HG03575 (cell line): ENCODE data around the gene LRP1B.
"Not testable (repeated sequence)": the region's sequence is repeated elsewhere in the genome, so short reads cannot be mapped to it uniquely, and the experiment has no call there.

Experiments
- ATAC-seq: cut with Tn5 transposase; IDR thresholded peaks from one replicate; pipeline ENCODE4 v1.9.1; 2021; ENCODE audit not compliant: unreplicated experiment, insufficient number of reproducible peaks, low FRiP score; ENCODE audit errors: extremely low read depth

Gene LRP1B

DNA sequence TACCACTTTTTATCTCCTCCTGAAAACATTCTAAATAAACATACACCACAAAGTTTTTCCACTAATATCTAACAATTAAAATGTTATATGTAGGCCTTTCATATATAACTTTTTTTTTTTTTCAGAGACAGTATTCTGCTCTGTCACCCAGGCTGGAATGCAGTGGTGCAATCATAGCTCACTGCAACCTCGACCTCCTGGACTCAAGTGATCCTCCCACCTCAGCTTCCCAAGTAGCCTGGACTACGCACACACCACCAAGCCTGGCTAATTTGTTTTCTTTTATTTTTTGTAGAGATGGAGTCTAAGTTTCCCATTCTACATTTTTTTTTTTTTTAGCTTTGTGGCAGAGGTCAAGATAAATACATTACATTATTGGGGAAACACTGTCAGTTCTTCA, 1738.0 kb downstream of the LRP1B start:
- no peak for ATAC-seq

DNA sequence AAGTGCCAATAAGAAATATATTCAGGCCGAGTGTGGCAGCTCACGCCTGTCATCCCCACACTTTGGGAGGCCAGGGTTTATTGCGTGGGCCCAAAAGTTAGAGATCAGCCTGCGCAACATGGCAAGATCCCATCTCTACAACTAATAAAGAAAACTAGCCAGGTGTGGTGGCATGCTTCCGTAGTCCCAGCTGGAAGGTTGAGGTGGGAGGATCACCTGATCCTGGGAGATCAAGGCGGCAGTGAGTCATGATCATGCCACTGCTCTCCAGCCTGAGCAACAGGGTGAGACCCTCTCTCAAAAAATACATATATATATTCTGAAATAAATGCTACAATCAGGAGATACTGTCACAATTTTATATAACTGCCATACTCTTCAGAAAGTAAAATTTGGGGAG, 1745.9 kb downstream of the LRP1B start:
- ATAC-seq: no peak

DNA sequence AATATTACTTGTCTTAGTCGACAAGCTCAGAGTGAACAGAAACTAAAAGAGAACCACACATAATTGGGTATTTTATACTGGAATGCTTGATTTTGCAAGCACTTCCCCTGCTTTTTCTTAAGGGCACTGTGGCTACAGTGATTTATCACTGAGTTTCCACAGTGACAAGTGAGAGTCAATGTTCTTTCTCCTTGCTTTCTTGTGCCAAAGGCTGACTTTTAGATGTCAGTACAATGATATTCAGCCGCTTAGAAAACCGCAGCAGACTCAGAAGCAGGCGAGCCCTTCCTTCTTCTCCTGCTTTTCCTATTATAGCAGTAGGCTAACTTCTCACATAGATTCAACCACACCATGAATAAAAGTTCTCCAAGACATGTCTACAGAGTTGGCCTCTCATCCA, 1747.0 kb downstream of the LRP1B start:
- no peak for ATAC-seq

DNA sequence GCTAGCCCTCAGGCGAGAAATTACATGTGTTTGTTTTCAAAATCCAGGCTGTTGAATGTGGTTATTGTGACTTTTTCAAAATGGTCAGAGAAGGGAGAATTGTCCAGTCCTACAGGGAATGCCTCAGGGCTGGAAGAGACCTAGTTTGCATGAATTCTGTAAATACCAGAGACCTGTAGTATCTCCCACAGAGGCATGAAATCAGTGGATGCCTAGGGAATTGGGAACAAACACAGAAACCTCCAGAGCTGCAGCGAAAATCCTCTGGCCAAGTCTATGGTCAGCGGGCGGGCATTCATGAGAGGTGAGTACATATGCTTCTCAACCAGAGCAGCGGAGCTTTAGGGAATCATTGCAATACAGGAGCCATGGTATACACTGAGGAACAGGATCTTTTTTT, 1754.1 kb downstream of the LRP1B start:
- ATAC-seq: no peak

DNA sequence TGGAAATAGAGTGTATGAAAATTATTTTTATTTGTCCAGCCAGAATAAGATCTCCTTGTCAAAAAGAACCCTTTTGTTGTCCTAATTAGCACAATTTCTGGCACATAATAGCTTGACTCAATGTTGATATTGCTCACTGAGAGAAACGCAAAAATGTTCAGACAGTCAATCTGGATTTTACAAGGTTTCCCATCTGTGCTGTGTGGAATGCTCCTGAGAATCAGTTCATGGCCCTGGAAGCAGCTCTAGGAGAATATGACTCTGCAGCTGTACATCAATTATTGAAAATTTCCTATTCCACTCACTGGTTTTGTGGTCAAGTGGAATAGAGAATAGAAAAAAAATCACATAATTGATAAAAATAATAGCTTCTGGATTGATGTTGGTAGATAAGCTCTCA, 1767.7 kb downstream of the LRP1B start:
- ATAC-seq: no peak

DNA sequence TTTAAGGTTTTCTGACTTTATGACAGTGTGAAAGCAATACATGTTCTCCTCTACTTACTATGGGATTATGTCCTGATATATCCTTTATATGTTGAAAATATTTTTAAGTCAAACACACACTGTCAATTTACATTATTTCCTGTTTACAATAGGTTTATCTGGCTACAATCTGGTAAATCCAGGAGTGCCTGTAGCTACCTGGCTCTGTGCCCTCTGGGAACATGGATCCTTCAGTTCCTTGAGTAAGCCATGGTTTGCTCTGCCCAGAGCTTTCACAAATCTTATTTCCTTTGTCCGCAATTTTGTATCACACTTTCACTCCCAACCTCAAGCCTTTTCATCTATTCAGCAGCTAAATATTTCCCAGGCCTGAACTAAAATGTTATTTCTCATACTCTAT, 1768.5 kb downstream of the LRP1B start:
- no peak for ATAC-seq

DNA sequence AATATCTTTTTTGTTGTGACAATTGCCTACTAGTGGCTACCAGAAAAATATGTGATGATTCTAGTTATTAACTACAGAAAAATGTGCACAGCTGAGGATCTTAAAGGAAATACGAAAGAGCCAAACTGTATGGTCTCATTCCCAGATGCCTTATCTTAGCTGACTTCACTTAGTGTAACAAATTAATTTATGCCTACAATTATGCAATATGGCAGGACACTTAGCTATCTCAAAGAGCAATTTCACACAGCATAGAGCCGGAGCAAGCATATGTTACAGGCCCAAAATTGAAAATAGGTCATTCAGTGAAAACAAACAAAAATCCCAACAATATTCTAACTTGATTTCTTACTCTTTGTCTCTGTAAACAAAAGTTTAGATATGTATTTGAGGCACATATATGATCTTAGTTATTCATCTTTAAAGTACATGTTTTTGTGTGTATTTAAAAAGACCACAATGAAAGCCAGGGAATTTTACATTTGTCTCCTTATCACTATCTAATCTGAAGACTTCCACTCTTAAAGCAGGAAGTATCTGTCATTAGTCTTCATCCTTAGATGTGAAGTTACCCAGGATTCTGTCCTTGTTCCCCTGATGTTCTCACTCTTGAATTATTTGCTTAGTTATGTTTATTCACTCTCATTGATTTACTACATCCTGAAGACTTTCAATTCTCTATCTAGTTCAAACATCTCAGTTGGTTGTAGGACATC, 1771.6 kb downstream of the LRP1B start:
- ATAC-seq: no peak

DNA sequence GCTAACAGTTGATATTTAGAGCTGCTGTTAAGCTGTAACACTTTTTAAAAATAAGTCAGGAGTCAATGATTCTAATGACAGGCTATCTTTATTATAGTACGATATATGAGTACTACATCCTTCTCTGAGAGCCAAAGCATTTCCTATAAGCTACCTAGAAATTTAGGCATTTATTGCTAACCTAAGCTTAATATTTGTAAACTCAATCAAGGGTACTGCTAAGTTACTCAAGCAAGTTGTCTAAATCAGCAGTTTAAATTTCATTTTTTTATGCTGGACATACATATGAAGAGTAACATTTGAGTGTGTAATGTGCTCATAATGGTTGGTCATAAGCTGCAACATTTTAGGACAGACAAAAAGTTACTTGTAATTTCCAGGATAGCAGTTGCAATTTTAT, 1774.1 kb downstream of the LRP1B start:
- ATAC-seq: no peak

DNA sequence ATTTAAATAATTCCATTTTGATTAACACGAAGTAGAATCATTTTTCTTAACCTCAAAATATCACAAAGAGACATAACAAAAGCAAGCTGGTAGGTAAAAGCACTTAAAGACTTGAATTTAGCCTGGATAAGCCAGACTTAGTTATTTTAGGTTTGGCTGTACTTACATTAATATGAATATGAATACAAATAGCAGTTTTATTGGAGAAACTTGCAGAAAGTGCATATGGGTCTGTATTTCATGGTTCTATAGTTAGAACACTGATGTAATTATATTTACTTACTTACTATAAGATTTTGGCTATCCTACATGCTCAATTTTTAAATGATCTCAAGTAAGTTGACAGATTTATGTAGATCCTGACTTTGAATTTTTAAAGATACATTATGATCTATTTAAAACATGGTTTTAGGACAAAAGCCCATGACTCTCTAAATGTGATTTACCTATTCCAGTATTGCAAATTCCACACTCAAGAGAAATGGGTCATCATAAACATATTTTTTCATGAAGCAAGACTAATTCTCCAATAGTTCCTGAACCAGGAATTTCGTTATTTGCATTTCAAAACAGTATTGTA, 1775.2 kb downstream of the LRP1B start:
- no peak for ATAC-seq

DNA sequence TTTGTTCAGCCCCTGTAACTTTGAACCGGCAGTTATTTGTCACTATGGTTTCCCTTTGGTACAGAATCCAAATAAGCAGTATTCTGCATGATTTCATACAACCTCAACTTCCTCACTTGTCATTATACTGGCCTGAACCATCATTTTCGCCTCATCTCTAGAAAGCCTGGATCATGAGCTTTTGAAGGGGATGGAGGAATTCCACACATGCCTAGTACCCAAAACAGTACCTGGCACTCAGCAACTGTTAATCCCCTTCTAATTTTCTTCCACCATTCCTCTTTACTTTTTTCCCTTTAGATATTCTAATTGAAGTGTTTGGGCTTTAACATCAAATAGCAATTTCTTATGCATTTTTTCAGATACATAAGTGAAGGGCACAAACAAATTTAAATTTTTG, 1776.3 kb downstream of the LRP1B start:
- no peak for ATAC-seq

DNA sequence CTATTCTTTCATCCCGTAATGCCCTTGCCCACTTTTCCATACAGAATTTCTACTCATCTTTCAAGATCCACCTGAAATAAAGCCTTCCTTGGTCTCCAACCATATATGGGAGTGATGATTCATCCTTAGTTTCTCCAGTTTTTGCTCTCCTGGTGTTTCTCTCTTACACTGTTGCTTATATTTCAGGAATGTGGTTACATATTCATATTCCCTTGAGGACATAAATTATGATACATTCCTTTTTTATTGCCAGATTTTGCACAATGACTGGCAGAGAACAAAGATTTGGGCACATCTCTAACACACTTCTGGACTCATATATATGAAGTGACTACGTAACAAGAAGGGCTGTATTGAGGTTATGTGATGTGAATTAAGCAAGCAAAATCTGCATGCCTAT, 1777.3 kb downstream of the LRP1B start:
- ATAC-seq: no peak

DNA sequence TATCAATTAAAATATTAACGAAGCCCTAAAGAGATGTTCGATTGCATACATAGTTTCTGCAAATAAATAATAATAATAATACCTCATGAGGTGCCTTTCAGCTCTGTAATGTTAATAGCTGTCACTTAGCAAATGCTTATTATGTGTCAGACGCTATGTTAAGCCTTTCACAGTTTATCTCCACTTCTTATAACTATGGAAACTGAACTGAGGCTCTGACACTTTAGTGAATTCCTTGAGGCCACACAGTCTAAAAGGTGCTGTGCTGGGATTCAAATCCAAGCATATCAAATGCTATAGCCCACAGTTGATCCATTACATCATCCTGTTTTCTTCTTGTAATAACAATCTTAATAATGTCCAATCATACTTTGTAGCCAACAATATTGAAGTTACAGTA, 1779.1 kb downstream of the LRP1B start:
- ATAC-seq: no peak

DNA sequence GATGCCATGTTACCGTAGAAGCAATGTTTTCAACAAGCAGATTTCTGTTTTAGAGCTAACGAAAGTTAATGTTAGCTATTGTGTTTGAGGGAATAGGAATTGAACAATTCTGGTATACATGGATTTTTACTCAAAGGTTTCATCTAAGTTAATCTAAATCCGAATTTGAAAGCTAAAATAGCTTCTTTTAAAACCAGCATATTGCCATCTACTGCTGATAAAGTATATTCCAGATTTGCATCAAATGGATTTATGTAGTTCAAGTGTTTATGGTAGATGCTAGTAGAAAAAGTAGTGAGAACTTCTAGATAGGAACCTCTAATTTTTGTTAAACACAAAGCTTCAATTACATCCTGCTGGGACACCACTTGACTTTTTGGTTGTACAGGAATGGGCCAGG, 1781.1 kb downstream of the LRP1B start:
- ATAC-seq: no peak

DNA sequence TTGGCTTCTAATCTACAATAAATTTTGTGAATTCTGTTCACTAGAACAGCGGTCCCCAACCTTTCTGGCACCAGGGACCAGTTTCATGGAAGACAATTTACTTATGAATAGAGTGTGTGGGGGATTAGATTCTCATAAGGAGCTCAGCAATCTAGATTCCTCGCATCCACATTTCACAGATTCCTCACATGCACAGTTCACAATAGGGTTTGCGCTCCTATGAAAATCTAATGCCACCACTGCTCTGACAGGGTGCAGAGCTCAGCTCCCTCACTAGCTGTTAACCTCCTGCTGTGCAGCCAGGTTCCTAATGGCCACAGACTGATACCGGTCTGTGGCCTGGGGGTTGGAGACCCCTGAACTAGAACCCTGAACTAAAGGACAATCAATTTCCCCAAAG, 1782.0 kb downstream of the LRP1B start:
- no peak for ATAC-seq

DNA sequence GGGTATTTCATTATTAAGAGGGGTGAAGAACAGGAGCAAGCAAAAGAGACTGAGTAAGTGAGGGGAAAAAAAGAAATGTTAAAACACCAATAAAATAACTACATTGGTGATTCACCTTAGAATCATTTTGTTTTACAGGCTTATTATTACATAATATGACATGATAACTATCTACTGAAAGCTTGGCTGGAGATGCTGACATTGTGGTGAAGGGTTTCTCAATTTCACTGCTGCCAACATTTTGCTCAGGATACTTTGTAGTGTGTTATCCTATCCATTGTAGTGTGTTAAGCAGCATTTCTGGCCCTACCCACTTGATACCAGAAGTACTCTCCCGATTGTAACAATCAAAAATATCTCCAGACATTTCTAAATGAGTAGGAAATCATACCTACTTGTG, 1786.0 kb downstream of the LRP1B start:
- ATAC-seq: no peak

DNA sequence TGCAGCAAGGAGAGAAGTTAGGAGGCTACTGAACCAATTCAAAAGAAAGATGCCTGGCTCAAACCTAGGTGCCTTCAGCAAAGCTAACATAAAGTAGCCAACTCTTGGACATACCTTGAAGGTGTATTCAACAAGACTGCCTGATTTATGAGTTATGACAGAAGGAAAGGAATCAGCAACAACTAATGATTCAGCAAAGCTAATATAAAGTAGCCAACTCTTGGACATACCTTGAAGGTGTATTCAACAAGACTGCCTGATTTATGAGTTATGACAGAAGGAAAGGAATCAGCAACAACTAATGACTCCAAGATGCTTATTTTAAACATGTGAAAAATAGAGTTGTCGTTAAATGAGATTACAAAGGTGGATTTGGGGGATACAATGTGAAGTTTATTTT, 1786.5 kb downstream of the LRP1B start:
- ATAC-seq: not testable (repeated sequence)

DNA sequence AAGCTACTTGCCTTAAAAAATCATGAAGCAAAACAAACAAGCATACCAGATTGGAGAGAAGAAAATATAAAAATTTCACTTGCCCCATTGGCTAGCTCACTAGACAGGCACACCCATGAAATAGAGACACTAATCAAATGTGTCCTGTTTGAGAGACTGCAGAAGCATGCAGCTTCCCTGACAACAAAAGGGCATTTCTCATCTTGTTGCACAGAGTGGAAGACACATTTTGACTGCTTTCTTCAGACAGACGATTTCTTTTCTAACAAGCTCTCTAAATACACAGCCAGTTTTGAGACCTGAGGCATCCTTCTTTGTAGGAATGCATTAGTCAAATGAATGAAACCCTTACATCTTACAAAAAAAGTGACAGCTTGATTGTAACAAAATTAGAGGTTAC, 1792.0 kb downstream of the LRP1B start:
- no peak for ATAC-seq

DNA sequence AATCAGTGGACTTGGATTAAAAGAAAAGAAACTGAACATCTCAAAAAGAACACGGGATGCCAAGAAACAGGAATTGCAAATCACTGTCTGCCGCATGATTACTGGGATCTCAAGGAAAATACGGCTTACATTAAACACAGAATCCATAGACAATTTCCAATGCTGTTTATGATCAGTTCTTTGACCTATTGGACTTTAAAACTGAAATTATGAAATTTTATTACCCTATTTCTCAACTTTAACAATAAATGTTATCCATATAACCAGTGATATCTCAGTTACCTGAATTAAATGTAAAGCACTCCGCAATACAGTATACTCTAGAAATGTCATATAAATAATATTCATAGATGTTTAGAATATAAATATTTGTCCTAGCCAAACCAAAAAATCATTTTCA, 1793.8 kb downstream of the LRP1B start:
- no peak for ATAC-seq

DNA sequence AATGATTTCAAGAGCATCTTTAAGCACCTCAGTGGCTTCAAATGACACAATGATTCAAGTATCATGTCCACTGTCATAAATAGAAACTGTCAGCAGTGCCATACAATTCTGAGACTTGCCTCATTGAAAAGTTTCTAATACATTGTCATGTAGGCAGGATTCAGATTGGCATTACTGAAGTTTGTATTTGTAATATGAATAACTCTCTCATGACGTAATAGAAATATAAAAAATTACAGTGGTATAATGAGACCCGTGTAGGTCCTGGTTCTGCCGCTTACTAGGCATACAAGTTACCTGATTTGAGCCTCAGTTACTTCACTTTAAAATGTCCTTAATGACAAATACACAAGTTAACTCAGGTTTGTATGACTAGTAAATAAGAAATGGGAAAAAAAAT, 1814.5 kb downstream of the LRP1B start:
- no peak for ATAC-seq

DNA sequence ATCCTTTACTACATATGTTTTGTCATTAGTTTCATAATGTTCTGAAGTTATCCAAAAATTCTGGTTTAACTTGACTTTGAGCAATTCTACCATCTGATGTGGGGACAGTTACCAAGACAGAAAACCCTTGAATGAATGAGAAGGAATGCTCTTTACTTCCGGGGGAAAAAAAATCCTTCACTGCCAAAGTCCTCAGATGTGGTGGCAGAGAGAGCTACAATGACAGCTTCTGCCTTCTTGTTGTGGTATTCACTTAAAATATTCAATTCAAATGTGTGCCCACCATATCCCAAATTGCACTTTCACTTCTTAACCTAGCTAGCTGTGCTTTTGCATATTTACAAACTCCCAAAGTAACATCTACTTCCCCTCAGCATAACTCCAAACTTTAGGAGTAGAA, 1818.9 kb downstream of the LRP1B start:
- no peak for ATAC-seq

DNA sequence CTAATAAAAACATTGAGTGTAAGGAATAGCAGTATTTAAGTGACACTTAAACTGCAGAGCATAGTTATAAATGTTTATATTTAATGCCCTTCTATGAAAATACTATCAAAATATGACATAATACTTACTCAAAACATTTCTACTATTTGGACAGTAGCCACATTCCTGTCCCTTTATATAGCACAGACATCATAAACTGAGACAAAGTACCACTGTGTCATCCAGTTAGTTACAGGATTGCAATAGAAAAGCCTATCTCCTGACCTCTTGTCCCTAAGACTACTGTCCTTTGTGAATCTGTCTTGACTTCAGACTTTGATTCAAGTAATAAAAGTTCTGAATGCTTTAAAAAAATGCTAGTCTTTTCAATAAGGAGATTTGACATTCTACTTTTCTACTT, 1822.1 kb downstream of the LRP1B start:
- no peak for ATAC-seq
